Measurements from ENCODE around the gene NR6A1. TPM values are rescaled to one million over a fixed set of nuclear protein-coding genes. Genes with fewer than 3 reads are reported as not detected.

NR6A1 gene
- total and polyA plus RNA-seq, 2 experiments from 2014 or later, result 44.2 to 139 TPM

GRCh38 chr9:124512806-124513204 is 258.3 kb downstream of the NR6A1 start (continued):
- no peak for TF ChIP-seq ZNF462 (CRISPR knock-in tag; IDR thresholded peaks at IDR 0.05)
- TF ChIP-seq POLR2AphosphoS5 (IDR thresholded peaks at IDR 0.05; ENCODE audit: low read depth), result no peak
- no peak for TF ChIP-seq ZNF114 (CRISPR knock-in tag; IDR thresholded peaks at IDR 0.05)
- TF ChIP-seq, protein P1, sequence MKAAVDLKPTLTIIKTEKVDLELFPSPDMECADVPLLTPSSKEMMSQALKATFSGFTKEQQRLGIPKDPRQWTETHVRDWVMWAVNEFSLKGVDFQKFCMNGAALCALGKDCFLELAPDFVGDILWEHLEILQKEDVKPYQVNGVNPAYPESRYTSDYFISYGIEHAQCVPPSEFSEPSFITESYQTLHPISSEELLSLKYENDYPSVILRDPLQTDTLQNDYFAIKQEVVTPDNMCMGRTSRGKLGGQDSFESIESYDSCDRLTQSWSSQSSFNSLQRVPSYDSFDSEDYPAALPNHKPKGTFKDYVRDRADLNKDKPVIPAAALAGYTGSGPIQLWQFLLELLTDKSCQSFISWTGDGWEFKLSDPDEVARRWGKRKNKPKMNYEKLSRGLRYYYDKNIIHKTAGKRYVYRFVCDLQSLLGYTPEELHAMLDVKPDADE (IDR thresholded peaks at IDR 0.05), result no peak
- TF ChIP-seq, protein P2, sequence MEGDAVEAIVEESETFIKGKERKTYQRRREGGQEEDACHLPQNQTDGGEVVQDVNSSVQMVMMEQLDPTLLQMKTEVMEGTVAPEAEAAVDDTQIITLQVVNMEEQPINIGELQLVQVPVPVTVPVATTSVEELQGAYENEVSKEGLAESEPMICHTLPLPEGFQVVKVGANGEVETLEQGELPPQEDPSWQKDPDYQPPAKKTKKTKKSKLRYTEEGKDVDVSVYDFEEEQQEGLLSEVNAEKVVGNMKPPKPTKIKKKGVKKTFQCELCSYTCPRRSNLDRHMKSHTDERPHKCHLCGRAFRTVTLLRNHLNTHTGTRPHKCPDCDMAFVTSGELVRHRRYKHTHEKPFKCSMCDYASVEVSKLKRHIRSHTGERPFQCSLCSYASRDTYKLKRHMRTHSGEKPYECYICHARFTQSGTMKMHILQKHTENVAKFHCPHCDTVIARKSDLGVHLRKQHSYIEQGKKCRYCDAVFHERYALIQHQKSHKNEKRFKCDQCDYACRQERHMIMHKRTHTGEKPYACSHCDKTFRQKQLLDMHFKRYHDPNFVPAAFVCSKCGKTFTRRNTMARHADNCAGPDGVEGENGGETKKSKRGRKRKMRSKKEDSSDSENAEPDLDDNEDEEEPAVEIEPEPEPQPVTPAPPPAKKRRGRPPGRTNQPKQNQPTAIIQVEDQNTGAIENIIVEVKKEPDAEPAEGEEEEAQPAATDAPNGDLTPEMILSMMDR (conservative IDR thresholded peaks at IDR 0.05; ENCODE audit: low read depth in 2 of 2), result no peak
- TF ChIP-seq EZH2 (IDR thresholded peaks at IDR 0.05; ENCODE audit: low read depth, unreplicated experiment), result no peak
- no peak for TF ChIP-seq NANOG (IDR thresholded peaks at IDR 0.05; ENCODE audit: borderline replicate concordance)
- TF ChIP-seq ZNF331 (CRISPR knock-in tag; IDR thresholded peaks at IDR 0.05; ENCODE audit: low read depth), result no peak
- no peak for TF ChIP-seq EZH2phosphoT487 (IDR thresholded peaks at IDR 0.05; ENCODE audit: unreplicated experiment)
- no peak for TF ChIP-seq CREB1 (CRISPR knock-in tag; IDR thresholded peaks at IDR 0.05; ENCODE audit: low read depth)
- TF ChIP-seq JUNB (IDR thresholded peaks at IDR 0.05; ENCODE audit: unreplicated experiment), result no peak
